GM23338 (cell line): Measurements from ENCODE around the gene ST14. TPM values are rescaled to one million over a fixed set of nuclear protein-coding genes. Genes with fewer than 3 reads are reported as not detected.

Experiments used
- ATAC-seq: fragments of 200-7000 bp; cut with Tn5 transposase; 3 replicates; pipeline ENCODE4 v1.9.1; 2020
- DNase-seq: peaks from one replicate; pipeline ENCODE4 v3.0.0-alpha.2; 2015; ENCODE audit warnings: low spot score
- H2AFZ ChIP-seq: fragments of 200-600 bp; sonication (generic); 2 replicates; pipeline ENCODE4 v1.8.0; 2016; ENCODE audit warnings: antibody characterized with exemption, mild to moderate bottlenecking, moderate library complexity
- H3F3A ChIP-seq: fragments of 200-600 bp; sonication (generic); replicated peaks from 2 replicates; pipeline ENCODE4 v1.8.0; 2017; ENCODE audit warnings: antibody characterized with exemption, mixed run types, low read depth
- H3K27ac ChIP-seq: fragments of 200-600 bp; sonication (generic); 2 replicates; pipeline ENCODE4 v1.6.1; 2016; ENCODE audit warnings: low read depth
- H3K27me3 ChIP-seq: fragments of 200-600 bp; sonication (generic); 2 replicates; pipeline ENCODE4 v1.8.0; 2016; ENCODE audit warnings: mild to moderate bottlenecking, mixed run types, moderate library complexity; ENCODE audit not compliant: insufficient read depth
- H3K36me3 ChIP-seq: fragments of 200-600 bp; sonication (generic); 2 replicates; pipeline ENCODE4 v1.8.0; 2016; ENCODE audit warnings: mild to moderate bottlenecking; ENCODE audit not compliant: insufficient read depth
- H3K4me1 ChIP-seq: fragments of 200-600 bp; sonication (generic); 2 replicates; pipeline ENCODE4 v1.8.0; 2016; ENCODE audit warnings: mild to moderate bottlenecking, moderate library complexity; ENCODE audit not compliant: insufficient read depth
- H3K4me2 ChIP-seq: fragments of 200-600 bp; sonication (generic); 2 replicates; pipeline ENCODE4 v1.7.1; 2017; ENCODE audit warnings: mixed run types
- H3K4me3 ChIP-seq: fragments of 200-600 bp; sonication (generic); 2 replicates; pipeline ENCODE4 v1.6.1; 2016; ENCODE audit warnings: mixed run types
- H3K79me2 ChIP-seq: fragments of 200-600 bp; sonication (generic); replicated peaks from 2 replicates; pipeline ENCODE4 v1.8.0; 2017; ENCODE audit warnings: mild to moderate bottlenecking; ENCODE audit not compliant: insufficient read depth
- H3K9me2 ChIP-seq: fragments of 200-600 bp; sonication (generic); 2 replicates; pipeline ENCODE4 v1.8.0; 2017; ENCODE audit not compliant: insufficient read depth
- H4K20me1 ChIP-seq: fragments of 200-600 bp; sonication (generic); replicated peaks from 2 replicates; pipeline ENCODE4 v1.8.0; 2017; ENCODE audit warnings: mild to moderate bottlenecking; ENCODE audit not compliant: insufficient read depth
- H3K27ac Mint-ChIP-seq: 2 replicates; pipeline ENCODE4 v1.8.0; 2020; ENCODE audit warnings: inconsistent platforms, mild to moderate bottlenecking, moderate library complexity, mixed read lengths
- H3K27me3 Mint-ChIP-seq: 3 replicates; pipeline ENCODE4 v1.8.0; 2022; ENCODE audit warnings: low read depth, mild to moderate bottlenecking, moderate library complexity, mixed read lengths, inconsistent platforms; ENCODE audit not compliant: insufficient read depth, poor library complexity
- H3K36me3 Mint-ChIP-seq: 3 replicates; pipeline ENCODE4 v1.8.0; 2021; ENCODE audit warnings: low read depth, mild to moderate bottlenecking, inconsistent platforms, moderate library complexity, mixed read lengths
- H3K4me1 Mint-ChIP-seq: 3 replicates; pipeline ENCODE4 v1.8.0; 2020; ENCODE audit warnings: mild to moderate bottlenecking, inconsistent platforms, mixed read lengths
- H3K4me3 Mint-ChIP-seq: 3 replicates; pipeline ENCODE4 v1.8.0; 2021; ENCODE audit warnings: moderate library complexity, mild to moderate bottlenecking, inconsistent platforms, mixed read lengths
- H3K9me3 Mint-ChIP-seq: 3 replicates; pipeline ENCODE4 v1.8.0; 2020; ENCODE audit warnings: moderate library complexity, mild to moderate bottlenecking, inconsistent platforms, mixed read lengths
- CTCF ChIP-seq, 2 experiments: fragments of 200-600 bp in 1 of 2; sonication (generic) in 1 of 2; conservative IDR thresholded peaks; 2 replicates each; pipeline versions ENCODE4 v1.5.1 to v1.6.1; 2016 to 2017; ENCODE audit warnings: antibody characterized with exemption in 2 of 2, low read depth in 2 of 2, mild to moderate bottlenecking in 2 of 2, moderate library complexity in 1 of 2
- ETS1 ChIP-seq: IDR thresholded peaks from 2 replicates; pipeline ENCODE4 v1.6.1; 2016; ENCODE audit warnings: antibody characterized with exemption
- EZH2 ChIP-seq: fragments of 200-600 bp; sonication (generic); IDR thresholded peaks from one replicate; pipeline ENCODE4 v1.8.0; 2017; ENCODE audit warnings: antibody characterized with exemption, mild to moderate bottlenecking, low read depth; ENCODE audit not compliant: unreplicated experiment
- EZH2phosphoT487 ChIP-seq: fragments of 200-600 bp; sonication (generic); IDR thresholded peaks from one replicate; pipeline ENCODE4 v1.8.1; 2018; ENCODE audit warnings: antibody characterized with exemption; ENCODE audit not compliant: unreplicated experiment
- JUNB ChIP-seq: IDR thresholded peaks from one replicate; pipeline ENCODE4 v1.6.1; 2016; ENCODE audit warnings: antibody characterized with exemption; ENCODE audit not compliant: unreplicated experiment
- REST ChIP-seq: IDR thresholded peaks from one replicate; pipeline ENCODE4 v1.6.1; 2018; ENCODE audit warnings: antibody characterized with exemption; ENCODE audit not compliant: unreplicated experiment
- ZNF114 ChIP-seq: fragments of 250-450 bp; sonication (Bioruptor Pico); IDR thresholded peaks from 2 replicates; pipeline ENCODE4 v1.5.0; 2020; ENCODE audit warnings: mild to moderate bottlenecking, moderate library complexity
- ZNF331 ChIP-seq: fragments of 250-450 bp; sonication (Bioruptor Pico); IDR thresholded peaks from 2 replicates; pipeline ENCODE4 v1.5.0; 2020; ENCODE audit warnings: low read depth, mild to moderate bottlenecking, moderate library complexity
- ZNF462 ChIP-seq: fragments of 250-450 bp; sonication (Bioruptor Pico); IDR thresholded peaks from 2 replicates; pipeline ENCODE4 v1.5.0; 2020; ENCODE audit warnings: mild to moderate bottlenecking, moderate library complexity
- polyA plus RNA-seq: library from polyadenylated mRNA; unstranded; fragments of >200 nt; fragmentation: Nextera tagmentation; extraction: Ambion mirVana; gene quantifications from 2 replicates; pipeline ENCODE4 v1.2.1, GENCODE V29; 2016
- total RNA-seq: library from RNA; depleted of rRNA; stranded (reverse); fragments of >200 nt; shearing (Covaris generic); gene quantifications from 2 replicates; pipeline ENCODE4 v1.2.3, GENCODE V29; 2014

The ST14 gene
- total and polyA plus RNA-seq, 2 experiments from 2014 or later: 7.9 to 32.7 TPM

- peaks cover 11% of the 10 kb centered on the region for H4K20me1 ChIP-seq
- H3K4me3 ChIP-seq: no peak overlapping the region
- H3K27ac ChIP-seq: no peak overlapping the region
- H3K79me2 ChIP-seq: no peaks in the 10 kb centered on the region
- peaks cover 31% of the 10 kb centered on the region for H3K27me3 Mint-ChIP-seq
- no peak overlapping the region for H3K4me2 ChIP-seq
- ATAC-seq (no peak), DNase-seq (no peak)
- no peak overlapping the region for H3K27ac Mint-ChIP-seq
- no peaks in the 10 kb centered on the region for H3K36me3 ChIP-seq
- peaks cover 8% of the 10 kb centered on the region for H3K4me1 Mint-ChIP-seq
- no peaks in the 10 kb centered on the region for H3F3A ChIP-seq
- H3K9me2 ChIP-seq: no peaks in the 10 kb centered on the region
- H3K9me3 Mint-ChIP-seq: peaks cover 6% of the 10 kb centered on the region; the same call in 1 of the 3 replicates
- H3K4me3 Mint-ChIP-seq: no peak overlapping the region
- TF ChIP-seq CTCF (conservative IDR thresholded peaks at IDR 0.05; ENCODE audit: low read depth in 2 of 2): no peak
- TF ChIP-seq ZNF331 (CRISPR knock-in tag): peak; percentile 76
- peaks cover 26% of the 10 kb centered on the region for H3K27me3 ChIP-seq
- H2AFZ ChIP-seq: no peak overlapping the region
- no peaks in the 10 kb centered on the region for H3K4me1 ChIP-seq
- H3K36me3 Mint-ChIP-seq: peaks cover 5% of the 10 kb centered on the region; the same call in 1 of the 3 replicates
These were observed 15.1 kb downstream of the ST14 start for GRCh38 chr11:130174642-130175041.

GRCh38 chr11:130175898-130176297, 16.3 kb downstream of the ST14 start:
- H3K4me1 Mint-ChIP-seq: peaks cover 8% of the 10 kb centered on the region; the same call in 2 of the 3 replicates
- H3K9me3 Mint-ChIP-seq: peaks cover 6% of the 10 kb centered on the region; the same call in 1 of the 3 replicates
- Histone ChIP-seq H3F3A (no peaks in the 10 kb centered on the region), H3K4me3 (no peak overlapping the region), H4K20me1 (peaks cover 3% of the 10 kb centered on the region), H3K27ac (no peak overlapping the region), H3K9me2 (no peaks in the 10 kb centered on the region), H3K36me3 (no peaks in the 10 kb centered on the region), H3K4me2 (no peak overlapping the region), H2AFZ (no peak overlapping the region), H3K27me3 (peaks cover 13% of the 10 kb centered on the region), H3K79me2 (no peaks in the 10 kb centered on the region), H3K4me1 (no peaks in the 10 kb centered on the region)
- no peak overlapping the region for H3K4me3 Mint-ChIP-seq
- peaks cover 24% of the 10 kb centered on the region for H3K27me3 Mint-ChIP-seq
- H3K36me3 Mint-ChIP-seq: peaks cover 5% of the 10 kb centered on the region; the same call in 1 of the 3 replicates
- H3K27ac Mint-ChIP-seq: no peak overlapping the region
- no peak for DNase-seq
- no peak for ATAC-seq
- TF ChIP-seq ZNF462 (no peak), ZNF114 (CRISPR knock-in tag) (no peak), ZNF331 (CRISPR knock-in tag) (no peak), EZH2 (no peak), JUNB (no peak), REST (no peak), EZH2phosphoT487 (no peak), ETS1 (no peak)
